HL-60/S4 (cell line): Measurements from ENCODE around the gene DHRS4L2.
"Not testable (repeated sequence)": the region's sequence is repeated elsewhere in the genome, so short reads cannot be mapped to it uniquely, and the experiment has no call there.

Source experiments
- in situ Hi-C: fragments of 300-500 bp; cut with MboI; formaldehyde crosslinking; loops from 2 replicates; pipeline ENCODE4 v1.14.3; 2022; ENCODE audit warnings: low sequenced_read_pairs

The DHRS4L2 gene

DNA sequence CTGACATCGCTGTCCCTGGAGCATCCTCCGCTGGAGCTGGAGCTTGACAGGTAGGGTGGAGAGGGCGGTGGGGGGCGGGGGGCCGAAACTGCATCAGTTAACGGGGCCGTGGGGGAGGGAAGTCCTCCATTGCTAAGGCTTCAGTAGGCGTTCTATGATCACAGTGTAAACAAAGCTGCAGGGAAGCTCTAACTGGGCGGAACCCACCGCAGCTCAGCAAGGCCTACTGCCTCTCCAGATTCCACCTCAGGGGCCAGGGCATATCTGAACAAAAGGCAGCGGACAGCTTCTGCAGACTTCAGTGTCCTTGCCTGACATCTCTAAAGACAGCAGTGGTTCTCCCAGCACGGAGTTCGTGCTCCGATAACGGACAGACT, 18.5 kb upstream of the DHRS4L2 start:
- in situ Hi-C loops: loop anchor here (5.0 kb wide), 1 partner anchor 47 kb away; no protein-coding TSS in a partner anchor

DNA sequence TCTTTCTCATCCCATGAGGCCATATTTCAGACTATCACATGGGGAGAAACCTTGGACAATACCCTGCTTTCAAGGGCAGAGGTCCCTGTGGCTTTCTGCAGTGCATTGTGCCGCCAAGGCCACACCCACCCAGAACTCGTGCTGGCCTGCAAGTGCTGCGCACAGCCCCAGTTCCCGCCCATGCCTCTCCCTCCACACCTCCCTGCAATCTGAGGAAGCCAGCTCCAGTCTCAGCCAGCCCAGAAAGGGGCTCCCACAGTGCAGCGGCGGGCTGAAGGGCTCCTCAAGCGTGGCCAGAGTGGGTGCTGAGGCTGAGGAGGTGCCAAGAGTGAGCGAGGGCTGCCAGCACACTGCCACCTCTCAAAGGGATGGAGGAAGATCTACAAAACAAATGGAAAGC, 15.6 kb upstream of the DHRS4L2 start:
- in situ Hi-C loops: loop anchor here (5.0 kb wide), 1 partner anchor 44 kb away; no protein-coding TSS in a partner anchor

DNA sequence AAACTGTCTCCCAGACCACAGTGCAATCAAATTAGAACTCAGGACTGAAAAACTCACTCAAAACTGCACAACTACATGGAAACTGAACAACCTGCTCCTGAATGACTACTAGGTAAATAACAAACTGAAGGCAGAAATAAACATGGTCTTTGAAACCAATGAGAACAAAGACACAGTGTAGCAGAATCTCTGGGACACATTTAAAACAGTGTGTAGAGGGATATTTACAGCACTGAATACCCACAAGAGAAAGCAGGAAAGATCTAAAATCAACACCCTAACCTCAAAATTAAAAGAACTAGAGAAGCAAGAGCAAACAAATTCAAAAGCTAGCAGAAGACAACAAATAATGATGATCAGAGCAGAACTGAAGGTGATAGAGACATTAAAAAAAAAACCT, 14.7 kb upstream of the DHRS4L2 start:
- in situ Hi-C loops: loop anchor here (5.0 kb wide), 1 partner anchor 43 kb away; no protein-coding TSS in a partner anchor

DNA sequence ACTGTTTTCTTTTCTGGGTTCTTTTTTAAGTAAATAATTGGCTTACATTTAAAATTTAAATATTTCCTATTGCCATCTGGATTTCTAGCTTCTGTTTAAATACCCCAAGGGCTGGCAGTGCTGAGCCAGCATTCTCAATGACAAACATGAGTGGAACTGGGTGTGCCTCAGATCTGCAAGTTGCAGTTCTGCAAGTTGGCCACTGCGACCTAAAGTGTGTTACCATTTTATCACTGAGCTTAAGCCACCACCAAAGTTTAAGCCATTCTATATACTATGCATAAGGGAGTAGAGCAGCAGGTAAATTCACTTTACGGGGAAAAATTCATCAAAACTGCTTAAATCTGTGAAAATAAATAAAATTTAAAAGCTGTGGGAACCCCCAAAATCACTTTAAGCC, 11.5 kb upstream of the DHRS4L2 start:
- in situ Hi-C loops: not testable (repeated sequence)

DNA sequence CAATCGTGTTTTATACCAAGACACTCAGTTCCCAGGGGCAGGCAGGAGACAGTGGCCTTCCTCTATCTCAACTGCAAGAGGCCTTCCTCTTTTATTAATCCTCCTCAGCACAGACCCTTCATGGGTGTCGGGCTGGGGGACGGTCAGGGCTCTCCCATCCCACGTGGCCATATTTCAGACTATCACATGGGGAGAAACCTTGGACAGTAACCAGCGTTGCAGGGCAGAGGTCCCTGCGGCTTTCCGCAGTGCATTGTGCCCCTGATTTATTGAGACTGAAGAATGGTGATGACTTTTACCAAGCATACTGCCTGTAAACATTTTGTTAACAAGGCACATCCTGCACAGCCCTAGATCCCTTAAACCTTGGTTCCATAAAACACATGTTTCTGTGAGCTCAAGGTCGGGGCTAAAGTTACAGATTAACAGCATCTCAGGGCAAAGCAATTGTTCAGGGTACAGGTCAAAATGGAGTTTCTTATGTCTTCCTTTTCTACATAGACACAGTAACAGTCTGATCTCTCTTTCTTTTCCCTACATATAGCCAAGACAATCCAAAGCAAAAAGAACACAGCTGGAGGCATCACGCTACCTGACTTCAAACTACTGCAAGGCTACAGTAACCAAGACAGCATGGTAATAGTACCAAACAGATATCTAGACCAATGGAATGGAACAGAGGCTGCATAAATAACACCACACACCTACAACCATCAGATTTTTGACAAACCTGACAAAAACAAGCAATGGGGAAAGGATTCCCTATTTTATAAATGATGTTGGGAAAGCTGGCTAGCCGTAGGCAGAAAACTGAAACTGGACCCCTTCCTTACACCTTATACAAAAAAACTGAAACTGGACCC, 6.5 kb upstream of the DHRS4L2 start:
- in situ Hi-C loops: not testable (repeated sequence)

DNA sequence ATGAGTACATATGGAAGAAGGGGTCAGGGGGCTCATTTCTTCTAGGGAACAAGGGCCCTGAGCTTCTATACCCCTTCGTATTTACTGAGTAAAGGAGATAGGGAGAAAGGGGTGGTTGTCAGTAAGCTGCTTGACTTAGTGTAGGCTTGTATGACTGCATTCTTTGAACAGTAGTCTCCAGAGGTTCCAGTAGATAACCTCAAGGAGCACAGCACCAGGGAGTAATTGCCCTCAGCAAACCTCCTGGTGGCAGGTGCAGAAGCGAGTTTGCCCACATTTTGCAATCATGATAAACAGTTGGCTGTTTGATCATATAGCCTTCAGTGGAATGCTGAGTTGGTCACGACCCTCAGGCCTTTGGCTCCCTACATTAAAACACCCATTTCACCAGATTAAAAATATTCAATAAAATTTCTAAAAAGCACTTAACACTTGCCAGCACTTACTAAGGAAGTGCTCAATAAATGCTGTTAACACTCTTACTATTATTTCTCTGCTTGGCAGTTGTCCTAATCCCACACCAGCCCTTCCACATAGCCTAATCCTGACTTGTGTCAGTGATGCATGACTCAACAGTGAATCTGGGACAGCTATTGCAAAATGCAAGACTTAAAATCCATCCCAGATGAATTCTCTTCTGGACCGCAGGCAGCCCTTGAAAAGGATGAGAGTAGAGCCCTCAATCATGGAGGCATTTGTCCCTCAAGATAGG, 3.7 kb upstream of the DHRS4L2 start:
- in situ Hi-C loops: no loop called here

DNA sequence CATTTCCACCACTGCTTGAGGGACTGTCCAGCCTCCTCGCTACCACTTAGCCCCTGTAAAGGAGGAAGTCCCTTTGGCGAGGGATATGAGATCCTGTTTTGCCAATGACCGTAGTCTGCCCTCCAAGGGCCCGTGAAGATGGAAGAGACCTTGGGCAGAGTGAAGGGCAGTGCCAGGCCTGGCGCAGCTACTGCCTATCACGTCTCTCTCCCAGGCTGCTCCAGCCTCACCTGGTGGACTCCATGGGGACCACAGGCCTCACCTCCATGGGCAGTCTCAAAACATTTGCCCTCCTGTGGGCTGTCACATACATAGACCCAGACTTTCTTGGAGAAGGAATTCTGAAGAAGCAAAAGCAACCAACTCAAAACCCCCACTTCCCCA, 514 bp upstream of the DHRS4L2 start:
- in situ Hi-C loops: not testable (repeated sequence)

DNA sequence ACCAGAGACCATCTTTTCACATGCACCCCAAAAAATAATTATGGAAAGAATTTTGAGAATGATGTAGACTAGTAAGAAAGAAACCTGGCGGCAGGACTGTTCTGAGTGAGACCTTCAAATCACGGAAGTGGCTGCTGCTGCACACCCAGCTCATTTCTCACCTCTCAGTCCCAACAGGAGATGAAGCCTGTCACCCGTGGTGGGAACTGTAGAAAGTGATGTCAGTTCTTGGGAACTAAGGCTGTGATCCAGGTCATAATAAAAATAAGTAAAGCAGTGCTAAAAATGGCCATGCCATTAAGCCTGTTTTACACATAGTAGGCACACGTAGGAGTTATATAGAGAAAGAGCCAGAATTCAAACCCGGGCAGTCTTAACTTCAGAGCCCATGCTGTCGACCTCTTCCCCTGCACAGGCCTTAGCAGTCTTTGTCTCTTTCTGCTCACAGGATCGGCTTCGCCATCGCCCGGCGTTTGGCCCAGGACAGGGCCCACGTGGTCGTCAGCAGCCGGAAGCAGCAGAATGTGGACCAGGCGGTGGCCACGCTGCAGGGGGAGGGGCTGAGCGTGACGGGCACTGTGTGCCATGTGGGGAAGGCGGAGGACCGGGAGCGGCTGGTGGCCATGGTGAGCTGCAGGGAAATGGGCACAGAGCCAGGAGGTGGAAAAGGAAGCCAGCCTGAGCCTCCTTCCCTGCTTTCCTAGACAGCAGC, 1.2 kb downstream of the DHRS4L2 start:
- in situ Hi-C loops: not testable (repeated sequence)

DNA sequence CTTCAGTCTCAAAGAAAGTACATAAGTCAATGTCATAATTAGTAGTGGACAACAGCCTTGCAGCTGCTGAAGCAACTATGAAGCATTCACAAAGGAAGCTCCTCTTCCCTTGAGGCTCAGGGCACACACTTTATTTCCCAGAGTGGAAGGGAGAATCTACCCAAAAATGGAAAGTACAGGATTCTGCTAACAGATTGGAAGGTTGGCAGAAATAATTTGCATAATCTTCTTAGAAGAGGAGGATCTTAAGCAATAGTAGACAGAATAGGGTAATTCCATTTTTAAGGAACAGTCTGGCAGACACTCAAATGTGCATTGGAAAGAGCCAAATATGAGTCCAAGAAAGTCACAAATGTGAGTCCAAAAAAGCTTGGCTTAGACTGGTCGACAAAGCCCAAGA, 2.2 kb downstream of the DHRS4L2 start:
- in situ Hi-C loops: not testable (repeated sequence)

DNA sequence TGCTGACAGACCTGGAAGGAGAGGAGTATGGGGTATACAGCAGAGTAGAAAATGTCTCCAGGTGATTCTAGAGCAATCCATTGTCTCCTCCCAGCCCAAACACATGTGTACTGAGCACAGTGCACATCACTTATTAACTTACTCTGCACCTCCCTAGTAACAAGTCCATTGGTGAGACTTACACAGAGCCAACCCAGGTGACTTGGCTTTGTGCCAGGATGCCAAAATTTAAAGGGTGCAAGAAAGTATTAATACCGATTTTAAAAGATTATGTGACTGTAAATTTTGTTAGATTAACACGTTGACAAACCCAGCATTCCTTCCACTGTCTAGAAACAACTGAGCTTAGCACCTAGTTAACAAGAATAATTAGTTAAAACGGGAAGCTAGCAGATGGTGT, 4.3 kb downstream of the DHRS4L2 start:
- in situ Hi-C loops: not testable (repeated sequence)

DNA sequence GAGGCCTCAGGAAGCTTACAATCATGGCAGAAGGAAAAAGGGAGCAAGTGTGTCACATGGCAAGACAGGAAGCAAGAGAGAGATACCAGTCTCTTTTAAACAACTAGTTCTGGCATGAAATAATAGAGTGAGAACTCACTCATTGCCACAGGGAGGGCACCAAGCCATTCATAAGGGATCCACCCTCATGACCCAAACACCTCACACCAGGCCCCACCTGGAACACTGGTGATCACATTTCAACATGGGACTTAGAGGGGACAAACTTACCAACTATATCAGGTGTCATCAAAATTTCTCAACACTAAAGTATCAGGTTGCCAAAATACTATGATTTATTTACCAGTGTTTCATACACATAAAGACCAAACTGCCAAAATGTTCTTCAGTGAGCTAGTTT, 7.3 kb downstream of the DHRS4L2 start:
- in situ Hi-C loops: not testable (repeated sequence)

DNA sequence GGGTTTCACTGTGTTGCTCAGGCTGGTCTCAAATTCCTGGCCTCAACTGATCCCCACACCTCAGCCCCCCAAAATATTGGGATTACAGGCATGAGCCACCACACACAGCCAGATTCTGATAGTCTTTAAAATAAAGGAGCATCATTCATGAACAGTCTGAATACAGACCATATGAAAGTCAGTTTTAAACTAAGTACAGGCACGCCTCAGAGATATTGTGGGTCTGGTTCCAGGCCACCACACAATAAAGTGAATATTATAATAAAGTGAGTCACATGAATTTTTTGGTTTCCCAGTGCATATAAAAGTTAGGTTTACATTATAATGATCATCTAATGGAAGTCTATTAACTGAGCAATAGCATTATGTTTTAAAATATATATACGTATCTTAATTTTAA, 8.1 kb downstream of the DHRS4L2 start:
- in situ Hi-C loops: not testable (repeated sequence)

DNA sequence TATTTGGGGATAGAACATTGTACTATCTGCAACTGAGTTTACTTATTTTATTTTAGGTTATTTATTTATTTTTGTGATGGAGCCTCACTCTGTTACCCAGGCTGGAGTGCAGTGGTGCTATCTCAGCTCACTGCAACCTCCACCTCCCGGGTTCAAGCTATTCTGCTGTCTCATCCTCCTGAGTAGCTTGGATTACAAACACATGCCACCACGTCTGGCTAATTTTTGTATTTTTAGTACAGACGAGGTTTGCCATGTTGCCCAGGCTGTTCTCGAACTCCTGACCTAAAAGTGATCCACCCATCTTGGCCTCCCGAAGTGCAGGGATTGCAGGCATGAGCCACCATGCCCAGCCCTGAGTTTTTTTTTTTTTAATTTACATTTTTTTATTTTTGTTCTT, 10.9 kb downstream of the DHRS4L2 start:
- in situ Hi-C loops: not testable (repeated sequence)

DNA sequence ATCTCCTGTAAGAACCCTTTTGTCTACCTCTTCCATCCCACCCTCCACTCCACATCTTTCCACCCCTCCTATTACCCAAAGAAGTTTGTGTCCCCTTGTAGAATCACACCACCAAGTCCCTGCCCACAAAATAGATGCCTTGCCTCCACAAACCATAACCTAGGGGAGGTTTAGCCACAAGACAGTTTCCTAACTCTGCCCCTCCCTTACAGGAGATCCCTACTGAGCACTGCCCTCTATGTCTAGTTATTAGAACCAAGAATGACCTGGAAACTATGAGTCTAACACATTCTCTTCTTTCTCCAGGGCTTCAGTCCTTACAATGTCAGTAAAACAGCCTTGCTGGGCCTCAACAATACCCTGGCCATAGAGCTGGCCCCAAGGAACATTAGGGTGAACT, 12.3 kb downstream of the DHRS4L2 start:
- in situ Hi-C loops: not testable (repeated sequence)

DNA sequence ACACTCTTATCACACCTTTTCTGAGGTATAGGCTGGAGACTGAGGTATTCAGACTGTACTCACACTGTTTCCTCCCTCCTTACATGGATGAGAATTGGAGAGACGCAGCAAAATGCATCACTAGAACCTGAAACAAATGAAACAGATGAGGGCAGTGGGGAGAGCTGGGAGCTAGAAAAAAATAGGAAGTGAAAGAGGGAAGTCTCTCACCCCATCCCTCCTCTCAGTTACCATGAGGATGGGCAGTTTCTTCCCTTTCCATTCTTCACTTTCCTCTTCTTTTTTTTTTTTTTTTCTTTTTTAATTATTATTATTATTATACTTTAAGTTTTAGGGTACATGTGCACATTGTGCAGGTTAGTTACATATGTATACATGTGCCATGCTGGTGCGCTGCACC, 12.9 kb downstream of the DHRS4L2 start:
- in situ Hi-C loops: not testable (repeated sequence)

DNA sequence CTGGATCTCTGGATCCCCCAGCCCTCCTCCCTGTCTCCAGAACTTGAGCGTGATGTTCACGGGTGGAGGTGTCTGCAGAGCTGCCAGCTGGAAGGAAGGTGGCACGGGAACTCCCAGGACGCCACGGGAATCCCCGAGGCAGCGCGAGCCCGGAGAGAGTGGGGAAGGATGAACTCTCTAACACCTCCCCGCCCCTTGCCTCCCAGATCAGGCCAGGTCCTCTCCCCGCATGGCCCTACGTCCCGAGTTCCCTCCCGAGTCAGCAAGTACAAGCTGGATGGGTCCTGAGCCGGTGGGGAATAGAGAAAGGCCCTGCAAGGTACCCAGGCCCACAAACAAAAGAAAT, 17.7 kb downstream of the DHRS4L2 start:
- in situ Hi-C loops: not testable (repeated sequence)

DNA sequence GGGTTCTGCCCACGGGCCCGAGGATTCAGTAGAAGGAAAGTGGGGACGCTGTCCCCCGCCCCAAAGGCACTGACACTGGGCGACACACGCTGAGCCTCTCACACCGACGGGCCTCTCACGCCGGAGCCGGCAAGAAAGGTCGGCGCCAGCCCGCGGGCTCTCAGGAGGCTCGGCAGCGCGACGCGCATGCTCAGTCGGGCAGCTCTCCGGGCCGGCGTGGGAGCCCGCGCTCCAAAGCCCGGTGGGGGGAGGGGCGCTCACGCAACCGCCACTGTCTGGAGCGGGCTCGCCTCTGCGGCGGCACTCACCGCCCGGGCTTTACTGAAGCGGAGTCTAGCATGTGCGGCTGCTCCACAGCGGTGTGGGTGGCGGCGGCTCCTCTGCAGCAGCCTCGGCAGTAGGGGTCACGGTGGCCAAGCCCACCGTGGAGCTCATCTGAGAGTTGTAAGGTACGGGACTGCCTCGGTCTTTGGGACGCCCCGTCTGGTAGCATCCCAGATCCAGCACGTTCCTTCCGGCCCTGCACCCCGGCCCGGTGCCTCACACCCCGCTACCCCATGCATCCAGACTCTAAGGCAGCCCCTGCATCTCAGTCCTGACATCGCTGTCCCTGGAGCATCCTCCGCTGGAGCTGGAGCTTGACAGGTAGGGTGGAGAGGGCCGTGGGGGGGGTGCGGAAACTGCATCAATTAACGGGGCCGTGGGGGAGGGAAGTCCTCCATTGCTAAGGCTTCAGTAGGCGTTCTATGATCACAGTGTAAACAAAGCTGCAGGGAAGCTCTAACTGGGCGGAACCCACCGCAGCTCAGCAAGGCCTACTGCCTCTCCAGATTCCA, 18.3 kb downstream of the DHRS4L2 start:
- in situ Hi-C loops: not testable (repeated sequence)

DNA sequence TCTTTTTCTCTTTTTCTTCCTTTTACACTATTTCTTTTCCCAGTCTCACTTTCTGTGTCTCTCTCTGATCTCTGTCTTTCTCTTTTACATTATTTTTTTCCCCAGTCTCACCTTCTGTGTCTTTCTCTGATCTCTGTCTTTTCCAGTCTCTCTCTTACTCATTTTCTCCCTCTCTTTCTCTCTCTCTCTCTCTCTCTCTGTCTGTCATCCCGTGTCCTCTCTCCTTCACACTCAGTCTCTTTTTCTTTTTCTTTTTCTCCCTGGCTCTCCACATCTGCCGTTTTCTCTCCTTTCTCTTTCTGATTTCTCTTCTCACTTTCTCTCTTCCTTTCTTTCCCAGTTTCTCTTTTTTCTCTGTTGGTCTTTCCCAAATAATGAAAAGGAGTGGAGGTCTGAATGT, 22.3 kb downstream of the DHRS4L2 start:
- in situ Hi-C loops: no loop called here

DNA sequence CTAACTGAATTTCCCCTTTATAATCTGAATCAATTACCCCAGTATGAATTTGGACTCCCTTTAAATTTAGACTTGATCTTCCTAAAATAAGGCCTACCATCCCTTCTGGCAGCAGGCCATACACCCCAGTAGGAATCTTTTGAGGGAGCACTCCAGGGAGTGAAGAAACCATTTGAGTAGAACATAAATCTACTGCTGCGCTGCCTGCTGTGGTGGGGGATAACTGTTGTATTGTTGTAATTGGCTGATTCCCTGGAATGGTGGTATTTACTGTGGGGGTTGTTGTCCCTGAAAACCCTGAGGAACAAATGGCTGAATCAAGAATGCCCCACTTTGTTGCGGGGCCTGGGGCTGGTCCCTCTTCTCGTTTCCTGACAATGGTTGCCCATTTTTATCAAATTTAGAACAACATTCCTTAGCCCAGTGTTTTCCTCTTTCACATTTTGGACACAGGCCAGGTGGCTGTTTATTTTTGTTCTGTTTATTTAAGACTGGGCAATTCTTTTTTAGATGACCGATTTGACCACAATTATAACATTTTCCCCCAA, 24.1 kb downstream of the DHRS4L2 start:
- in situ Hi-C loops: not testable (repeated sequence)
